Measurements from ENCODE around the gene PTGER1. TPM values are rescaled to one million over a fixed set of nuclear protein-coding genes. Genes with fewer than 3 reads are reported as not detected.

The PTGER1 gene
- total and polyA plus RNA-seq, 2 of the 8 experiments (the other 6 are each of a cell fraction or from before 2014, with no cell fraction given) = 0.20 to 0.41 TPM

DNA sequence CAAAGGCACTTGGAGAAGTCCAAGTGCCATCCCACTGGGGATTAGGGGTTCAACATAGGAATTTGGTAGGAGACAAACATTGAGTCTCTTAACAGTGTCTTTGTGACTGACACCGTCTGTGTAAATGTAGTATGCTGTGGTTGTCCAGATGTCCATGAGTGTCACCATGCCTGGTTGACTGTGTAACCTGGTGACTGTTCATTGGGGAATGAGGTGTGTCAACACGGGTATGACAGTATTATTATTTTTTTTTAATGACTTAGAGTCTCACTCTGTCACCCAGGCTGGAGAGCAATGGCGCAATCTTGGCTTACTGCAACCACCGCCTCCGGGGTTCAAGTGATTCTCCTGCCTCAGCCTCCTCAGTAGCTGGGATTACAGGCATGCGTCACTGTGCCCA lies 25.8 kb downstream of the PTGER1 start (continued):
- TF ChIP-seq, protein P1, sequence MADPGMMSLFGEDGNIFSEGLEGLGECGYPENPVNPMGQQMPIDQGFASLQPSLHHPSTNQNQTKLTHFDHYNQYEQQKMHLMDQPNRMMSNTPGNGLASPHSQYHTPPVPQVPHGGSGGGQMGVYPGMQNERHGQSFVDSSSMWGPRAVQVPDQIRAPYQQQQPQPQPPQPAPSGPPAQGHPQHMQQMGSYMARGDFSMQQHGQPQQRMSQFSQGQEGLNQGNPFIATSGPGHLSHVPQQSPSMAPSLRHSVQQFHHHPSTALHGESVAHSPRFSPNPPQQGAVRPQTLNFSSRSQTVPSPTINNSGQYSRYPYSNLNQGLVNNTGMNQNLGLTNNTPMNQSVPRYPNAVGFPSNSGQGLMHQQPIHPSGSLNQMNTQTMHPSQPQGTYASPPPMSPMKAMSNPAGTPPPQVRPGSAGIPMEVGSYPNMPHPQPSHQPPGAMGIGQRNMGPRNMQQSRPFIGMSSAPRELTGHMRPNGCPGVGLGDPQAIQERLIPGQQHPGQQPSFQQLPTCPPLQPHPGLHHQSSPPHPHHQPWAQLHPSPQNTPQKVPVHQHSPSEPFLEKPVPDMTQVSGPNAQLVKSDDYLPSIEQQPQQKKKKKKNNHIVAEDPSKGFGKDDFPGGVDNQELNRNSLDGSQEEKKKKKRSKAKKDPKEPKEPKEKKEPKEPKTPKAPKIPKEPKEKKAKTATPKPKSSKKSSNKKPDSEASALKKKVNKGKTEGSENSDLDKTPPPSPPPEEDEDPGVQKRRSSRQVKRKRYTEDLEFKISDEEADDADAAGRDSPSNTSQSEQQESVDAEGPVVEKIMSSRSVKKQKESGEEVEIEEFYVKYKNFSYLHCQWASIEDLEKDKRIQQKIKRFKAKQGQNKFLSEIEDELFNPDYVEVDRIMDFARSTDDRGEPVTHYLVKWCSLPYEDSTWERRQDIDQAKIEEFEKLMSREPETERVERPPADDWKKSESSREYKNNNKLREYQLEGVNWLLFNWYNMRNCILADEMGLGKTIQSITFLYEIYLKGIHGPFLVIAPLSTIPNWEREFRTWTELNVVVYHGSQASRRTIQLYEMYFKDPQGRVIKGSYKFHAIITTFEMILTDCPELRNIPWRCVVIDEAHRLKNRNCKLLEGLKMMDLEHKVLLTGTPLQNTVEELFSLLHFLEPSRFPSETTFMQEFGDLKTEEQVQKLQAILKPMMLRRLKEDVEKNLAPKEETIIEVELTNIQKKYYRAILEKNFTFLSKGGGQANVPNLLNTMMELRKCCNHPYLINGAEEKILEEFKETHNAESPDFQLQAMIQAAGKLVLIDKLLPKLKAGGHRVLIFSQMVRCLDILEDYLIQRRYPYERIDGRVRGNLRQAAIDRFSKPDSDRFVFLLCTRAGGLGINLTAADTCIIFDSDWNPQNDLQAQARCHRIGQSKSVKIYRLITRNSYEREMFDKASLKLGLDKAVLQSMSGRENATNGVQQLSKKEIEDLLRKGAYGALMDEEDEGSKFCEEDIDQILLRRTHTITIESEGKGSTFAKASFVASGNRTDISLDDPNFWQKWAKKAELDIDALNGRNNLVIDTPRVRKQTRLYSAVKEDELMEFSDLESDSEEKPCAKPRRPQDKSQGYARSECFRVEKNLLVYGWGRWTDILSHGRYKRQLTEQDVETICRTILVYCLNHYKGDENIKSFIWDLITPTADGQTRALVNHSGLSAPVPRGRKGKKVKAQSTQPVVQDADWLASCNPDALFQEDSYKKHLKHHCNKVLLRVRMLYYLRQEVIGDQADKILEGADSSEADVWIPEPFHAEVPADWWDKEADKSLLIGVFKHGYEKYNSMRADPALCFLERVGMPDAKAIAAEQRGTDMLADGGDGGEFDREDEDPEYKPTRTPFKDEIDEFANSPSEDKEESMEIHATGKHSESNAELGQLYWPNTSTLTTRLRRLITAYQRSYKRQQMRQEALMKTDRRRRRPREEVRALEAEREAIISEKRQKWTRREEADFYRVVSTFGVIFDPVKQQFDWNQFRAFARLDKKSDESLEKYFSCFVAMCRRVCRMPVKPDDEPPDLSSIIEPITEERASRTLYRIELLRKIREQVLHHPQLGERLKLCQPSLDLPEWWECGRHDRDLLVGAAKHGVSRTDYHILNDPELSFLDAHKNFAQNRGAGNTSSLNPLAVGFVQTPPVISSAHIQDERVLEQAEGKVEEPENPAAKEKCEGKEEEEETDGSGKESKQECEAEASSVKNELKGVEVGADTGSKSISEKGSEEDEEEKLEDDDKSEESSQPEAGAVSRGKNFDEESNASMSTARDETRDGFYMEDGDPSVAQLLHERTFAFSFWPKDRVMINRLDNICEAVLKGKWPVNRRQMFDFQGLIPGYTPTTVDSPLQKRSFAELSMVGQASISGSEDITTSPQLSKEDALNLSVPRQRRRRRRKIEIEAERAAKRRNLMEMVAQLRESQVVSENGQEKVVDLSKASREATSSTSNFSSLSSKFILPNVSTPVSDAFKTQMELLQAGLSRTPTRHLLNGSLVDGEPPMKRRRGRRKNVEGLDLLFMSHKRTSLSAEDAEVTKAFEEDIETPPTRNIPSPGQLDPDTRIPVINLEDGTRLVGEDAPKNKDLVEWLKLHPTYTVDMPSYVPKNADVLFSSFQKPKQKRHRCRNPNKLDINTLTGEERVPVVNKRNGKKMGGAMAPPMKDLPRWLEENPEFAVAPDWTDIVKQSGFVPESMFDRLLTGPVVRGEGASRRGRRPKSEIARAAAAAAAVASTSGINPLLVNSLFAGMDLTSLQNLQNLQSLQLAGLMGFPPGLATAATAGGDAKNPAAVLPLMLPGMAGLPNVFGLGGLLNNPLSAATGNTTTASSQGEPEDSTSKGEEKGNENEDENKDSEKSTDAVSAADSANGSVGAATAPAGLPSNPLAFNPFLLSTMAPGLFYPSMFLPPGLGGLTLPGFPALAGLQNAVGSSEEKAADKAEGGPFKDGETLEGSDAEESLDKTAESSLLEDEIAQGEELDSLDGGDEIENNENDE (IDR thresholded peaks at IDR 0.05; ENCODE audit: insufficient replicate concordance, low read length) = no peak
- TF ChIP-seq, protein P2, sequence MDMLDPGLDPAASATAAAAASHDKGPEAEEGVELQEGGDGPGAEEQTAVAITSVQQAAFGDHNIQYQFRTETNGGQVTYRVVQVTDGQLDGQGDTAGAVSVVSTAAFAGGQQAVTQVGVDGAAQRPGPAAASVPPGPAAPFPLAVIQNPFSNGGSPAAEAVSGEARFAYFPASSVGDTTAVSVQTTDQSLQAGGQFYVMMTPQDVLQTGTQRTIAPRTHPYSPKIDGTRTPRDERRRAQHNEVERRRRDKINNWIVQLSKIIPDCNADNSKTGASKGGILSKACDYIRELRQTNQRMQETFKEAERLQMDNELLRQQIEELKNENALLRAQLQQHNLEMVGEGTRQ (IDR thresholded peaks at IDR 0.05; ENCODE audit: low read length) = no peak
- no peak for TF ChIP-seq GABPA (IDR thresholded peaks at IDR 0.05; ENCODE audit: borderline replicate concordance, insufficient read depth, low read length)
- no peak for TF ChIP-seq NRF1 (IDR thresholded peaks at IDR 0.05; ENCODE audit: low read depth, low read length)
- TF ChIP-seq CEBPB (IDR thresholded peaks at IDR 0.05; ENCODE audit: low read depth, low read length) = no peak
- no peak for TF ChIP-seq RAD21 (IDR thresholded peaks at IDR 0.05 in 1 of 2, conservative IDR thresholded peaks at IDR 0.05 in 1 of 2; ENCODE audit: low read depth in 2 of 2, low read length in 2 of 2)
- TF ChIP-seq SIX5 (IDR thresholded peaks at IDR 0.05; ENCODE audit: low read depth, low read length) = no peak
- TF ChIP-seq SIRT6 (IDR thresholded peaks at IDR 0.05; ENCODE audit: low read length) = no peak
- no peak for TF ChIP-seq CREB1 (IDR thresholded peaks at IDR 0.05)
- no peak for TF ChIP-seq SUZ12 (IDR thresholded peaks at IDR 0.05; ENCODE audit: low read length)
- no peak for TF ChIP-seq TAF1 (IDR thresholded peaks at IDR 0.05; ENCODE audit: low read depth, low read length)
